ENCODE measurements around the gene EREG. TPM values are rescaled to one million over a fixed set of nuclear protein-coding genes. Genes with fewer than 3 reads are reported as not detected.

EREG gene
- total RNA-seq, 1 donor = 5.2 TPM

DNA sequence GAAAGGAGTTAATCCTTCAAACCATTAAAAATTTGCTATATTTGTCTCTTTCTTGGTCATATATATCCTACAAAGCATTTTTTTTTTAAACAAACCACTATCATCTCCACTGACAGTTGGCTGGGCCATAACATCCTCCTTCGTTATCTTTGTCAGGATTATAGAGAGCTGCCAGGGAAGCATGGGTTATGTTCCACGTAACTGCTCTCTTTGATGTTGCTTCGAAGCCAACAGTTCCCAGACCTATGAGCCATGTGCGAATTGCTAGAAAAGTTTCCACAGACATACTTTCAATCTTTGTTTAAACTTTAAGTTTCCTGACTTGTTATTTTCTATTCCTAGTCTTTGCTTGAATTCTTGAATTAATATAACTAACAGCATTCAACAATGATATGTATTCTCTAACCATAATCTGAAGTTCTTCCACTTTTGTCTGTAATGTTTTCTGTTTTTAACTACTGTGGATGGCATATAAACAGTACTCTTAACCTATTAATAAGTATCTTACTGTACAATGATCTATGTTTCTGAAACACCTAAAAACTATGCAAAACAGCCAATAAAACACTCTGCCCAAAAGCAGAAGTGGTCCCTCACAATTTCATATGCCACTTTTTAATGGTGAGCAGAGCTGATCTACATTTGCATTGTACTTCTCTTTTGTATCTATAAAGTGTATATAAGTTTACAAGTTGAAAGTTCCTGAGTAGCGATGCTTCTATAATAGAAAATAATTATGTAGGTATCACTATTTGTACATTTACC lies 37.9 kb downstream of the EREG start:
- H3K4me3 ChIP-seq (ENCODE audit: low read depth, low read length) = no peak overlapping the region
- TF ChIP-seq, protein P1, sequence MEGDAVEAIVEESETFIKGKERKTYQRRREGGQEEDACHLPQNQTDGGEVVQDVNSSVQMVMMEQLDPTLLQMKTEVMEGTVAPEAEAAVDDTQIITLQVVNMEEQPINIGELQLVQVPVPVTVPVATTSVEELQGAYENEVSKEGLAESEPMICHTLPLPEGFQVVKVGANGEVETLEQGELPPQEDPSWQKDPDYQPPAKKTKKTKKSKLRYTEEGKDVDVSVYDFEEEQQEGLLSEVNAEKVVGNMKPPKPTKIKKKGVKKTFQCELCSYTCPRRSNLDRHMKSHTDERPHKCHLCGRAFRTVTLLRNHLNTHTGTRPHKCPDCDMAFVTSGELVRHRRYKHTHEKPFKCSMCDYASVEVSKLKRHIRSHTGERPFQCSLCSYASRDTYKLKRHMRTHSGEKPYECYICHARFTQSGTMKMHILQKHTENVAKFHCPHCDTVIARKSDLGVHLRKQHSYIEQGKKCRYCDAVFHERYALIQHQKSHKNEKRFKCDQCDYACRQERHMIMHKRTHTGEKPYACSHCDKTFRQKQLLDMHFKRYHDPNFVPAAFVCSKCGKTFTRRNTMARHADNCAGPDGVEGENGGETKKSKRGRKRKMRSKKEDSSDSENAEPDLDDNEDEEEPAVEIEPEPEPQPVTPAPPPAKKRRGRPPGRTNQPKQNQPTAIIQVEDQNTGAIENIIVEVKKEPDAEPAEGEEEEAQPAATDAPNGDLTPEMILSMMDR (IDR thresholded peaks at IDR 0.05; ENCODE audit: insufficient read depth, low read depth, low read length) = no peak
- peak; percentile 92 for DNase-seq (ENCODE audit: low read depth)

GRCh38 chr4:74407891-74408290 lies 42.9 kb downstream of the EREG start:
- TF ChIP-seq, protein P1 (IDR thresholded peaks at IDR 0.05; ENCODE audit: insufficient read depth, low read depth, low read length) = no peak
- H3K4me3 ChIP-seq (ENCODE audit: low read depth, low read length) = no peak overlapping the region
- no peak for DNase-seq (ENCODE audit: low read depth)

- TF ChIP-seq, protein P1 (IDR thresholded peaks at IDR 0.05; ENCODE audit: insufficient read depth, low read depth, low read length) = no peak
- no peak for DNase-seq (ENCODE audit: low read depth)
- no peak overlapping the region for H3K4me3 ChIP-seq (ENCODE audit: low read depth, low read length)
Measured at GRCh38 chr4:74408639-74409038, 43.7 kb downstream of the EREG start.

- H3K4me3 ChIP-seq (ENCODE audit: low read depth, low read length) = no peak overlapping the region
- TF ChIP-seq, protein P1 (IDR thresholded peaks at IDR 0.05; ENCODE audit: insufficient read depth, low read depth, low read length) = no peak
- DNase-seq (ENCODE audit: low read depth) = no peak
Measured at GRCh38 chr4:74410272-74410671, 45.3 kb downstream of the EREG start.

GRCh38 chr4:74412225-74412624 lies 47.3 kb downstream of the EREG start:
- H3K4me3 ChIP-seq (ENCODE audit: low read depth, low read length) = no peak overlapping the region
- TF ChIP-seq, protein P1 (IDR thresholded peaks at IDR 0.05; ENCODE audit: insufficient read depth, low read depth, low read length) = no peak
- DNase-seq (ENCODE audit: low read depth) = no peak

GRCh38 chr4:74413265-74413664 lies 48.3 kb downstream of the EREG start:
- no peak overlapping the region for H3K4me3 ChIP-seq (ENCODE audit: low read depth, low read length)
- TF ChIP-seq, protein P1 (IDR thresholded peaks at IDR 0.05; ENCODE audit: insufficient read depth, low read depth, low read length) = no peak
- no peak for DNase-seq (ENCODE audit: low read depth)

Data from fibroblast of villous mesenchyme (primary cell).